Fibroblast of skin of right quadriceps (primary cell): ENCODE data around the gene CXXC5.
"Not testable (repeated sequence)": the region's sequence is repeated elsewhere in the genome, so short reads cannot be mapped to it uniquely, and the experiment has no call there.

Source experiments
- DNase-seq: peaks from one replicate; pipeline ENCODE4 v3.0.0-alpha.2; 2013

Gene CXXC5

DNA sequence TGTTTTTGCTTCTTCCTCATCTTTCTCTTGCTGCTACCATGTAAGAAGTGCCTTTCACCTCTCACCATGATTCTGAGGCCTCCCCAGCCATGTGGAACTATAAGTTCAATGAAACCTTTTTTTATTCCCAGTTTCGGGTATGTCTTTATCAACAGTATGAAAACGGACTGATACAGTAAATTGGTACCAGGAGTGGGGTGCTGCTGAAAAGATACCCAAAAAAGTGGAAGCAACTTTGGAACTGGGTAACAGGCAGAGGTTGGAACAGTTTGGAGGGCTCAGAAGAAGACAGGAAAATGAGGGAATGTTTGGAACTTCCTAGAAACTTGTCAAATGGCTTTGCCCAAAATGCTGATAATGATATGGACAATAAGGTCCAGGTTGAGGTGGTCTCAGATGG lies 70.3 kb downstream of the CXXC5 start:
- not testable (repeated sequence) for DNase-seq

DNA sequence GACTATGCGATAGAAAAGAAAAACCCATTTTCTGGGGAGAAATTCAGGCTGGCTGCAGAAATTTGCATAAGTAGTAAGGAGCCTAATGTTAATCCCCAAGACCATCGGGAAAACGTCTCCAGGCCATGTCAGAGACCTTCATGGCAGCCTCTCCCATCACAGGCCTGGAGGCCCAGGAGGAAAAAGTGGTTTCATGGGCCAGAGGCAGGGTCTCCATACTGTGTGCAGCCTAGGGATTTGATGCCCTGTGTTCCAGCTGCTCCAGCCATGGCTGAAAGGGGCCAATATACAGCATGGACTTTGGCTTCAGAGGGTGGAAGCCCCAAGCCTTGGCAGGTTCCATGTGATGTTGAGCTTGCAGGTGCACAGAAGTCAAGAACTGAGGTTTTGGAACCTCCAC lies 71.8 kb downstream of the CXXC5 start:
- not testable (repeated sequence) for DNase-seq

DNA sequence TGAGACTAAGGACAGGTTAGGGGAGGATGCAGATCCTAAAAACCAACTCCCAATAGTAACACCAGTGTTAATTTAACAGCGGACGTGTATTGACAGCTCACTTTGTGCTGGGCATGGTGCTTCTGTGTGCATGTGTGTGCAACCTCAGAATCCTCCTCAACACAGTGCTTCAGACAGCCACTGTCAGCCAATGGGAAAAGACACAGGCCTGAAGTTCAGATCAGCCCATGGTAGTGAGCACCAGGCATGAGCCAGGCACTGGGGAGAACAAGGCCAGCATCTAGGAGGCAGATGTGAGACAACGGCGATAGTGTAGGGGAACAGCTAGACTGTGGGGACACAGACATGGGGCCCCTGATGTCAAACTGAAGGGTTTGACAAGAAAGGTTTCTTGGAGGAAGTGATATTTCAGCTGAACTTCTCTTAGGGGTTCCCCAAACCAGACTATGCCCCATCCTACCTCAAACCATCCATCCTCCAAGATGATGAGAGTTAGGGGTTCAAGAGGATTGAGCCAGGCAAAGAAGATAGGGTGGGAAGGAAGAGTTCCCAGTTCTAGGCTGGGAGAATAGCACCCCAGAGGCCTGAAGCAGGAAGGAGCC lies 75.9 kb downstream of the CXXC5 start:
- no peak for DNase-seq

DNA sequence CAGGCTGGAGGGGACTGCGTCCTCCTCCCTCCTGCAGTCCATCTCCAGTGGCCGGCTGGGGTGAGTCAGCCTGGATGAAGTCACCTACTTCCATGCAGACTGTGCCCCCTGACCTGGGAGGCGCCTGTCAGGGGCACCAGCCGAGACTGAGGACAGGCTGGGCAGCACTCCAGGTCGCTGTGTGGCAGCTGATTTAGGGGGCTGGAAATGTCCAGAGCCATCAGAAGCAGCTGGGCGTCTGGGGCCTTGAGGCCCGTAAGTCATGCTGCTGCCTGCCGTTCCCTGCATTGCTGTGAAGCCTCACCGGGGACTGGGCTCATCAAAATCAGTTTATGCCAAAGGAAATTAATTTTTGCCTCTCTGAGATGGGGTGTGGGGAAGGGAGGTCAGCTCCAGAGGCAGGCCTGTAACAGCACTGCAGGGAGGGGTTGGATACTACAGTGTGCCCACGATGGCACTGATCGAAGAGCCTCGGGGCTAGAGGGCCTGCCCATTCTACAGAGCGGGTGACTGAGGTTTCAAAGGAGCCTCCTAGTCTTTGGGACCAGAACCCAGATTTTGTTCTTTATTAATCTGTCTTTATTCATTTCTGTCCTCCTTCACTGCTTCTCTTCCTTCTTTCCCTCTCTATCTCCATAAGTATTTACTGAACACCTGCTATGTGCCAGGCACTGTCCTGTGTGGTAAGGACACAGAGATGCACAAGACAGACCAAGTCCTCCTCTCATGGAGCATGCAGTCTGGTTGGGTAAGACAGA lies 77.1 kb downstream of the CXXC5 start:
- DNase-seq = peak; percentile 39

DNA sequence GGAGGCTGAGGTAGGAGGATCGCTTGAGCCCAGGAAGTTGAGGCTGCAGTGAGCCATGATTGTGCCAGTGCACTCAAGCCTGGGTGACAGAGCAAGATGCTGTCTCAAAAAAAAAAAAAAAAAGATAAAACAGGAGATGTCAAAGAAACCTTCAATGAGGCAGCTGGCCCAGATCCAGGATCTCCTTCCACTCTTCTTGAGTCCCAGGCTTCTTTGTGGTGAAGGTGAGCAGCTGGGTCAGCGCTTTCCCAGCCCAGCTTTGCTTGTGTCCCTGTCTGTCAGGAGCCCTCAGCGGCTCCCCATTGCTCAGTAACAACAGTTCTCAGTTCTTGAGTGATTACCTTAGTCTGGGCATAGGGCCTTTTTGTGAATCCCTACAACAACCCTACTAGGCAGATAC lies 78.1 kb downstream of the CXXC5 start:
- DNase-seq = no peak

DNA sequence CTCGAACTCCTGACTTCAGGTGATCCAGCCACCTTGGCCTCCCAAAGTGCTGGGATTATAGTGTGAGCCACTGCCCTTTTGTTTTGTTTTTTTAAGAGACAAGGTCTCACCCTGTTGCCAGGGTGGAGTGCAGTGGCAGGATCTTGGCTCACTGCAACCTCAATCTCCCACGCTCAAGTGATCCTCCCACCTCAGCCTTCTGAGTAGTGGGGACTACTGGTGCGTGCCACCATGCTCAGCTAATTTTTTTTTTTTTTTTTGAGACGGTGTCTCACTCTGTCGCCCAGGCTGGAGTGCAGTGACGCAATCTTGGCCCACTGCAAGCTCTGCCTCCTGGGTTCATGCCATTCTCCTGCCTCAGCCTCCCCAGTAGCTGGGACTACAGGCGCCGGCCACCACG lies 79.5 kb downstream of the CXXC5 start:
- DNase-seq = not testable (repeated sequence)

DNA sequence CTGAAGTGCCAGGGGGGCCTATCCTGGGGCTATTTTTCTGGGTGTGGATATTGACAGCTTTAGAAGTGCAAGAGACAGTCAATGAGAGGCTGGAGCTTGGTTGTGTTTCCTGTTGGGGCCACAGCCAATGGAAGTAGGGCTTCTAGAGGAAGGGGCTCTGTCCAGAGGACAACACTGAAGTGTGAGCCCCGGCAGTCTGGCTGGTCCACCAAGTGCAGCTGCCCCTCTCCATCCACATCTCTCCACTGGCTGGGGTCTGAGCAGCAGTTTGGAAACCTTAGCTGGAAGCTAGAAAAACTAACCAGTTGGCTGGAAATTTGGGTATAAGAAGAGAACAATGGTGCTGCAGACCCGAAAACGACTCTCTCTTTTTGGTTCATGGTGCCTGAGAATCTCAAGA lies 83.1 kb downstream of the CXXC5 start:
- DNase-seq = no peak

DNA sequence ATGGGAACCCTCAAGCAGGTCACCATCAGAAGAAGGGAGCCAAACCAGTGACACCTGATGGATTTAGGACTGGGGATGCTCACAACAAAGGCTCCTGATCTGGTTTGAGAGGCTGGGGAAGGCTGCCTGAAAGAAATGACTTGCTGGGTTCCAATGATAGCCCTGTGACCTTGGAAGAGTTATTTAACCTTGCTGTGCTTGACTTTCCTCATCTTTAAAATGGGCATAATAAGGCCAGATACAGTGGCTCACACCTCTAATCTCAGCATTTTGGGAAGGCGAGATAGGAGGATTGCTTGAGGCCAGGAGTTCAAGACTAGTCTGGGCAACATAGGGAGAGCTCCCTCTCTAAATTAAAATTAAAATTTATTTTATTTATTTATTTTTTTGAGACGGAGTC lies 83.9 kb downstream of the CXXC5 start:
- no peak for DNase-seq

DNA sequence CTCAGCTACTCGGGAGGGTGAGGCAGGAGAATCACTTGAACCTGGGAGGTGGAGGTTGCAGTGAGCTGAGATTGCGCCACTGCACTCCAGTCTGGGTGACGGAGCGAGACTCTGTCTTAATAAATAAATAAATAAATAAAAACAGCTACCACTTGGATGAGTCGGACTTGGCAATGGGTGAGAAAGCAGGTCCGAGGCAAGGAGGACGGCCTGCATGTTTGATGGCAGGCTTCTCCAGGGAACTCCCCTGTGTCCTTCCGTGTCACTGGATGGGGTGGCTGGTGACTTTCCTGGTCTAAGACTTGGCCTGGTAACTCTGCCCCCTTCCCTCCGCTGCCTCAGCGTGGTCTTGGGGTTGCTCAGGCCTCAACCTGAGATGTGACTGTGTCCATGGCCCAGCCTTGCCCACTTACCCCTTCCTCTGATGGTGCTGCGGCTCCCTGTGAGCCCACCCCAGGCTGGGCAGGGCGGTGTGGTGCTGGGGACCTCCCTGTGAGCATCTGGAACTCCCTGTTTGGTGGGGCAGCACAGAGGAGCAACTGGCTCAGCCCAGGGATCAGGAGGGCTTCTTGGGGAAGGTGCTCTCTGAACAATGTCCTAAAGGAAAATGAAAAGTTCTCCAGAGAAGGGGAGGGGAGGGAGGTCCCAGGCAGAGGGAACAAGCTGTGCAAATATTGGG lies 85.0 kb downstream of the CXXC5 start:
- DNase-seq = no peak
